ENCODE results near the gene AK3.
"Not testable (repeated sequence)": the region's sequence is repeated elsewhere in the genome, so short reads cannot be mapped to it uniquely, and the experiment has no call there.

AK3 gene

GRCh38 chr9:4663956-4664355 is 77.0 kb downstream of the AK3 start:
- DNase-seq (ENCODE audit: extremely low spot score): no peak
- ChIA-PET POLR2A (interaction anchor here (2.5 kb wide), 1 partner anchor 77 kb away, joined by 10 read pairs; the partner anchor contains the start of gene AK3), CTCF (interaction anchor here (0.6 to 1.1 kb wide), 2 partner anchors 15 to 73 kb away, joined by 3 read pairs; partner anchors contain the start of gene CDC37L1)
- TF ChIP-seq L3MBTL2 (conservative IDR thresholded peaks at IDR 0.05): no peak

- POLR2A ChIA-PET: interaction anchor here (0.6 to 2.5 kb wide), 3 partner anchors 9 to 77 kb away, joined by 3 to 10 read pairs (median 5); partner anchors contain the start of genes AK3 and CDC37L1
- peak; percentile 11 for DNase-seq (ENCODE audit: extremely low spot score)
- no peak for TF ChIP-seq HDGF (IDR thresholded peaks at IDR 0.05; ENCODE audit: borderline replicate concordance)
- 0 out of 2 replicates have a peak, but pooled peaks have one; percentile 23 for TF ChIP-seq FOXA1 (IDR thresholded peaks at IDR 0.05)
- CTCF ChIA-PET: interaction anchor here (0.6 kb wide), 1 partner anchor 74 kb away, joined by 3 read pairs; no protein-coding TSS in a partner anchor
Observed at GRCh38 chr9:4662989-4663792, 77.8 kb downstream of the AK3 start.

GRCh38 chr9:4662108-4662988 is 78.7 kb downstream of the AK3 start, which contains the start of gene PLPP6:
PLPP6 (plus strand) TSS chr9:4662294; CDS start chr9:4662376, 82 bp downstream.
- DNase-seq (ENCODE audit: extremely low spot score): peak; percentile 77
- POLR2A ChIA-PET: interaction anchor here (0.6 to 2.5 kb wide), 3 partner anchors 10 to 78 kb away, joined by 3 to 10 read pairs (median 5); partner anchors contain the start of genes AK3 and CDC37L1
- CTCF ChIA-PET: no interaction called here
- peak; percentile 46; the same call in 1 of the 2 replicates for TF ChIP-seq L3MBTL2 (conservative IDR thresholded peaks at IDR 0.05)
- TF ChIP-seq ZNF384 (IDR thresholded peaks at IDR 0.05): no peak
- peak; percentile 65; the same call in 1 of the 2 replicates for TF ChIP-seq CTBP1 (IDR thresholded peaks at IDR 0.05; ENCODE audit: borderline replicate concordance)
- TF ChIP-seq ELF4 (IDR thresholded peaks at IDR 0.05): peak; percentile 47; the same call in 1 of the 2 replicates

GRCh38 chr9:4661611-4662010 is 79.4 kb downstream of the AK3 start:
- ChIA-PET POLR2A (interaction anchor here (2.5 kb wide), 1 partner anchor 79 kb away, joined by 10 read pairs; the partner anchor contains the start of gene AK3), CTCF (no interaction called here)
- TF ChIP-seq ELF4 (IDR thresholded peaks at IDR 0.05): no peak
- TF ChIP-seq ARNT (IDR thresholded peaks at IDR 0.05): no peak
- TF ChIP-seq L3MBTL2 (conservative IDR thresholded peaks at IDR 0.05): no peak
- no peak for TF ChIP-seq FOXA1 (IDR thresholded peaks at IDR 0.05)
- TF ChIP-seq TARDBP (IDR thresholded peaks at IDR 0.05): no peak
- TF ChIP-seq SP1 (IDR thresholded peaks at IDR 0.05): no peak
- no peak for TF ChIP-seq PKNOX1 (IDR thresholded peaks at IDR 0.05)
- TF ChIP-seq SUZ12 (IDR thresholded peaks at IDR 0.05): no peak
- TF ChIP-seq FOXM1 (IDR thresholded peaks at IDR 0.05; ENCODE audit: borderline replicate concordance): no peak
- TF ChIP-seq NFRKB (IDR thresholded peaks at IDR 0.05): no peak
- TF ChIP-seq HDGF (IDR thresholded peaks at IDR 0.05; ENCODE audit: borderline replicate concordance): no peak
- TF ChIP-seq BHLHE40 (IDR thresholded peaks at IDR 0.05; ENCODE audit: borderline replicate concordance): no peak
- TF ChIP-seq LEF1 (IDR thresholded peaks at IDR 0.05; ENCODE audit: borderline replicate concordance): no peak

GRCh38 chr9:4661165-4661564 is 79.8 kb downstream of the AK3 start:
- DNase-seq (ENCODE audit: extremely low spot score): no peak
- CTCF ChIA-PET: no interaction called here
- POLR2A ChIA-PET: no interaction called here
- TF ChIP-seq NFRKB (IDR thresholded peaks at IDR 0.05): no peak
- TF ChIP-seq TARDBP (IDR thresholded peaks at IDR 0.05): no peak
- no peak for TF ChIP-seq ARNT (IDR thresholded peaks at IDR 0.05)
- no peak for TF ChIP-seq FOXK2 (IDR thresholded peaks at IDR 0.05)
- no peak for TF ChIP-seq BHLHE40 (IDR thresholded peaks at IDR 0.05; ENCODE audit: borderline replicate concordance)

More at GRCh38 chr9:4661611-4662010, 79.4 kb downstream of the AK3 start:
- no peak for DNase-seq (ENCODE audit: extremely low spot score)

GRCh38 chr9:4660665-4661064 is 80.3 kb downstream of the AK3 start:
- CTCF ChIA-PET; DNase-seq (ENCODE audit: extremely low spot score); POLR2A ChIA-PET: not testable (repeated sequence)

Measured in HEK293T (cell line).